GM12864 (cell line): ENCODE measurements around the gene ARPC4.
"Not testable (repeated sequence)": the region's sequence is repeated elsewhere in the genome, so short reads cannot be mapped to it uniquely, and the experiment has no call there.

Source experiments
- DNase-seq: peaks from one replicate; pipeline ENCODE4 v3.0.0-alpha.2; 2011; ENCODE audit warnings: low read depth
- H3K4me3 ChIP-seq: 2 replicates; pipeline ENCODE4 v1.5.1; 2011; ENCODE audit warnings: mild to moderate bottlenecking, low read depth, low read length, control low read depth
- TF ChIP-seq, protein P1 (sequence below): IDR thresholded peaks from 2 replicates; pipeline ENCODE4 v1.5.1; 2011; ENCODE audit warnings: low read depth, mild to moderate bottlenecking, moderate library complexity, low read length, control low read depth, inconsistent platforms; ENCODE audit errors: missing control alignments

ARPC4 gene

DNA sequence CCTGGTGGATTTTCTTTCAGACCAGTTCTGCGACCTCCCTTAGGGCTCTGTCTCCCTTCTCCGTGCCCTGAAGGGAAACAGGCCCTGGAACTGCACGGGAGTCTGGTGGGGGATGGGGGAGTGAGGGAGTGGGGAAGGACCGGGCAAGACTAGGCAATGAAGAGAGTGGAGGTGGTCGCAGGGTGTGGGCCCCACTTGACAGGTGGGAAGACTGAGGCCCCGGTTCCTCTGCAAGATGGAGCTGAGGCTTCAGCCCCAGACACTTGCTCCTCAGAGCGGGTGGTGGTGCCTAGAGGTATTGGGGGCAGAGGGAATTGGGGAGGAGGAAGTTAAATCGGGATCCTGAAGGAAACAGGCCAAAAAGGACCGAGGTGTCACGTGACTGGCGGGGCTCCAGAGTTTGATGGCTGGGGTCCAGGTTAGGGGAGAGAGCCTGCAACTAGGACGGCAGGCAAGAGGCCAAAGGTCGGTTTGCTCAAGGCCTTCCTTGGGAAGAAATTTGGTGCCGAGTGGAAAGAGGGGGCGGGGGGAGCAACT, 22.5 kb upstream of the ARPC4 start:
- TF ChIP-seq, protein P1, sequence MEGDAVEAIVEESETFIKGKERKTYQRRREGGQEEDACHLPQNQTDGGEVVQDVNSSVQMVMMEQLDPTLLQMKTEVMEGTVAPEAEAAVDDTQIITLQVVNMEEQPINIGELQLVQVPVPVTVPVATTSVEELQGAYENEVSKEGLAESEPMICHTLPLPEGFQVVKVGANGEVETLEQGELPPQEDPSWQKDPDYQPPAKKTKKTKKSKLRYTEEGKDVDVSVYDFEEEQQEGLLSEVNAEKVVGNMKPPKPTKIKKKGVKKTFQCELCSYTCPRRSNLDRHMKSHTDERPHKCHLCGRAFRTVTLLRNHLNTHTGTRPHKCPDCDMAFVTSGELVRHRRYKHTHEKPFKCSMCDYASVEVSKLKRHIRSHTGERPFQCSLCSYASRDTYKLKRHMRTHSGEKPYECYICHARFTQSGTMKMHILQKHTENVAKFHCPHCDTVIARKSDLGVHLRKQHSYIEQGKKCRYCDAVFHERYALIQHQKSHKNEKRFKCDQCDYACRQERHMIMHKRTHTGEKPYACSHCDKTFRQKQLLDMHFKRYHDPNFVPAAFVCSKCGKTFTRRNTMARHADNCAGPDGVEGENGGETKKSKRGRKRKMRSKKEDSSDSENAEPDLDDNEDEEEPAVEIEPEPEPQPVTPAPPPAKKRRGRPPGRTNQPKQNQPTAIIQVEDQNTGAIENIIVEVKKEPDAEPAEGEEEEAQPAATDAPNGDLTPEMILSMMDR: no peak
- peak overlapping the region; percentile 41 for H3K4me3 ChIP-seq
- DNase-seq: no peak

- H3K4me3 ChIP-seq, DNase-seq: not testable (repeated sequence)
Measured at GRCh38 chr3:9771007-9771406, 21.9 kb upstream of the ARPC4 start.

DNA sequence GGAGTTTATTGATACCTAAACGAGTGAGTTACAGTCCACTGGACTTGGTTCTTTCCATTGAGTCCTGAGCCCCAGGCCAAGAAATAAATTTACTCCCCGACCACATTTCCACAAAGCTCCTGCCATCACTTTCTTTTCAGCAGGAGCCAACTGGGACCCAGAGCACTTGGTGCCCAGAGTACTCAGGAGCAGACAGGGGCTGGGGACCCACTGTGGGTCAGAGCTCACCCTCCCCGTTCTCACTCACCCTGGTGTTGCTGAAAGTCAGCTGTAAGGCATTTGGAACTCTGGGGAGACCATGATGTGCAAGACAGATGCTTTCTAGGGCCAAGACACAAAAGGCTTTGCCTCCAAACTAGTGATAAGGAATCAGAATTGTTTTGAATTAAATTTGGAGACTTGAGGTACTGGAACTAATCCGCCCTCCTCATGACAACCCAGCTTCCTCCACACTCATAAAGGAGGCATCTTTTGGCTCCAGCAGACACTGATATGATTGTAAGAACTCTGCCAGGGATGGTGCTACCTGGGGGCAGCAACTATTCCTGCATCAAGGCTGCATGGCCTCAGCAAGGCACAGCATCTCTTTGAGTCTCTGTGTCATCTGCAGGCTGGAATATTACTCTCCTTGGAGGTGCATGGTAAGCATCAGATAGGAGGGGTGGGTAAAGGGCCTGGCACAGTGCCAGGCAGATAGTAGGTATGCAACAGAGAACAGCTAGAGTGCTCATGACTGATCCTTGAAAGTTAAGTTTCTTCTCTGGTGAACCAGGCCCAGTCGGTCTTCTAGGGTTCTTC, 15.8 kb upstream of the ARPC4 start:
- DNase-seq: no peak
- H3K4me3 ChIP-seq: no peak overlapping the region
- TF ChIP-seq, protein P1: no peak

DNA sequence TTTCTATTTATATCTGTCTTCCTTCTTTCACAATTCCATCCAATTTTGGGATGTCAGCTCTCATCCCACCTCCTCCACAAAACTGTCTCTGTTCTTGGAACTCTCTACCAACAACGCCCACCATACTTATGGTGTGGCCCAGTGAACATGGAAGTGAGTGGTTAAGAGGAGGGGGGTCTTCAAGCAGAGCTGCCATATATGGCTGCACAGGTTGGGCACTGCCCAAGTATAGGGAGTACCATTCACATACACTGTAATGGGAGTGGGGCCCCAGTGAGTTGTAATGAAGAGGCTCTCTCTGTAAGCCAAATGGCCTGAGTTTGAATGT, 15.2 kb upstream of the ARPC4 start:
- no peak for DNase-seq
- H3K4me3 ChIP-seq: no peak overlapping the region
- TF ChIP-seq, protein P1: no peak

- TF ChIP-seq, protein P1: no peak
- no peak overlapping the region for H3K4me3 ChIP-seq
- DNase-seq: no peak
Measured at GRCh38 chr3:9778143-9779074, 14.5 kb upstream of the ARPC4 start.

GRCh38 chr3:9779075-9779593, 13.7 kb upstream of the ARPC4 start:
- no peak overlapping the region for H3K4me3 ChIP-seq
- no peak for DNase-seq
- TF ChIP-seq, protein P1: no peak

DNA sequence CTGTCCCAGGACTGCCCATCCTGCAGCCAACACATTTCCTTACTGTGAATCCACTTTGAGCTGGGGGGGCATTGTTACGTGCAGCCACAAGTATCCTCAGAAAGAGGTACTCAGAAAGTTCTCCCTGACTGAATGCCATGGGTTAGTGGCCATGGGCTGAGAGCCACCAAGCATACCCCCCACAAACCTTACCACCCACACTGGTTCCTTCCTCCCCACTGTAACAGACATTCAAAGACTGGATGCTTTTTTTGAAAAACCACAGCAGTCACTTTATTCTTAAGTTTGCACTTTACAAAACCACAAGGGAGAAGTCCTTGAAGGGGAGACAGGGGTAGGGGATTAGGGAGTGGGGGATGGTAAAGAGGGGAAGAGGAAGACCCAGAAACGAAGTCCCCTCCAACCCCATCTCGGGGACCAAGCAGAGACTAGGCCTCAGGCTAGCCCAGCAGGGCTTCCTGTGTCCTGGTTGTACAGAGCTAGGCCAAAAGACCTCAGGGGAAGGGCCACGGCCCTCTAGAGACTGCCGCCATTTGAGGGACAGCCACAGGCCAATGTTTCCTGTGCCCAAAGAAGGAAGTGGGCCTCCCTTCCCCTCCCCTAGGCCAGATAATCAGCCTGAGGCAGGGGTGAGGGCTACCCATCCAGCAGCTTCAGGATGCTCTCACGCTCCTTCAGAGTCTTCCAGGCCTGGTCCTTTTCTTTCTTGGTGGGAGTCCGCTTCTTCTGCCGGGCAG, 13.0 kb upstream of the ARPC4 start:
- TF ChIP-seq, protein P1: no peak
- DNase-seq: peak; percentile 36
- no peak overlapping the region for H3K4me3 ChIP-seq
